IPS-11a (cell line): Measurements from ENCODE around the gene CASS4.
"Not testable (repeated sequence)": the region's sequence is repeated elsewhere in the genome, so short reads cannot be mapped to it uniquely, and the experiment has no call there.

Experiments used
- H3K4me3 ChIP-seq: one replicate; pipeline ENCODE4 v1.5.1; 2013; ENCODE audit warnings: low read depth, low read length, control low read depth

CASS4 gene

DNA sequence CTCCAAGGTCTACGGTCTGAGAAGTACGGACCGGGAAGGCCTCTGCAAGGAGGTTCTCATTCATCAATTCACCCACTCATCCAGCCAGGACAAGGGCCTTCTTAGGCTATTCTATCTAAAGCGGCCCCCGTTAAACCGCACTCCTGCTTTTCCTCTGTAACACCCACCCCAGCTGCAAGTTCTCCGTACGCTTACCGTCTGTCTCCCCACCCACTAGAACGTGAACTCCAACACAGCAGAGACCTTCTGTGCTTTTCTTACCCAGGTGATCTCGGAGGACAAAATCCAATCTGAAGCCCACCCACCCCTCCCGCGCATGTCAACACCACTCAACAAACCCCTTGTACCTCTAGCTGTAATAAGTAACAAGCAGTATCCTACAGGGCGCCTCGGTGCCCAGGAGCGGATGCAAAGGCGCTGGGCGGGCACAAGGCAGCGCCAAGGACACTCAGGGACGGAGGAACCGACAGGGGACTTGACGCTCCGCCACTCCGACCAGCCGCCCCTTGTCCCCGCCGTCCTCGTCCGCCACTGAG is 20.4 kb upstream of the CASS4 start:
- peak overlapping the region; percentile 97 for H3K4me3 ChIP-seq

DNA sequence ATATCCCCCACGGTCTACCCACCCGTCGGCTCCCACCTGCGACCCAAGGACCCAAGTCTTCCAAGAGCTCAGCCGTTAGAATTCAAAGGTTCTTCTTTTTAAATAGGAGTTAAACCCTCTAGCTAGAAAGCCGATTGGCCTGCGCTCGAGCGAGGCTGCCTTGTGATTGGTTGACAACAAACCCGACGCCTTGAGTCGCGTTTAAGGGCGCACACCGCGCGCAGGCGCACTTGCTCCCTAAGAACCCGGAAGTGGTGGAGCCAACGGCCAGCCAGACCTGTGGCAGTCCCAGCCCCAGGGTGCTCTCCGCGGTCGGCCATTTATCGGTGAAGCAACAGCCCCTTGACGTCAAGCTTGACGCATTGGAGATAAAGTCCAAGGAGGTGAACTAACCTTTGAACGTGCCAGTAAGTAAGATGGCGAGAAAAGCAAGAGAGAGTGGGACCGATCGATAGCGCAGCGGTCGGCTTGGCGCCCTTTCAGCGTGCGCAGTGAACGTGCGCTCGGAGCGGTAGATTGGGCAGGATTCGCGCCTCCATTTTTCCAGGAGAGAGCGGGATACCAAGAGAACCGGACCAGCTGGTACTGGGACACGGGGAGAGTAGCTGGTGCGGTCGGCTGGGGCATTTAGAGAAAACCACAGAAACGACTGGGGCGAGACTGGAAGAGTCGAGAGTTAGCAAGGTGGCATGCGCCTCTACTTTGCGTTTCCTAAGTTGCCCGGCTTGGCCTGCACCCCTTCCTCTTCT is 19.8 kb upstream of the CASS4 start, which contains the start of the genes AURKA and CSTF1:
TSS of gene AURKA (minus strand) at position 84 of the 749 bp plus-strand sequence. CDS start 4,018 bp downstream, outside the sequence.
TSS of gene CSTF1 (plus strand) at position 514 of the 749 bp plus-strand sequence. CDS start 2,908 bp downstream, outside the sequence.
- H3K4me3 ChIP-seq: peak within 1 kb of the TSS; percentile 97

DNA sequence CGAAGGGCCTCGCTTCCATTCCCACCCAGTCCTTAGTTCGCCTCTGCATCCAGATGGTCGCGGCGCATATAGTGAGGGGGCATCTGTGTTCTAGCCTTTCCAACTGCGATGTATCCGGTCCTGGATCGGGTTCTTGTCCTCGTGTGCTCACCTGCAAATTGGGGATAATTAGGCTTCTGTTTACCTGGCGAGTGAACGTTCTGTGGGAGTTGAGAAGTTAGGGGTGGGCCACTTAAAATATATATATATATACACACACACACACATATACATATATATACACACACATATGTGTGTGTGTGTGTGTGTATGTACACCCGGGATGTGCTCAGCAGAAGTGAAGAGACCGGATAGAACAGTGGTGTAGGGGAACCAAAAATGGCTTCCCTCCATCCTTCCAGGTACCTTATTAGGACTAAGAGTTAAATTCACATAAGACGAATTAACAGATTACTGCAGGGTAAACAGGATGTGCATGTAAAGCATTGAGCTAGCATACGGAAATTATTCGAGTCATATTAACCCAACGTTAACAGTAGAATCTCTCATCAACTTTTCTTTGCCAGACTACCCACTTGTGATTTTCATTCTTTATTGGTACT is 19.1 kb upstream of the CASS4 start:
- H3K4me3 ChIP-seq: peak overlapping the region; percentile 97

DNA sequence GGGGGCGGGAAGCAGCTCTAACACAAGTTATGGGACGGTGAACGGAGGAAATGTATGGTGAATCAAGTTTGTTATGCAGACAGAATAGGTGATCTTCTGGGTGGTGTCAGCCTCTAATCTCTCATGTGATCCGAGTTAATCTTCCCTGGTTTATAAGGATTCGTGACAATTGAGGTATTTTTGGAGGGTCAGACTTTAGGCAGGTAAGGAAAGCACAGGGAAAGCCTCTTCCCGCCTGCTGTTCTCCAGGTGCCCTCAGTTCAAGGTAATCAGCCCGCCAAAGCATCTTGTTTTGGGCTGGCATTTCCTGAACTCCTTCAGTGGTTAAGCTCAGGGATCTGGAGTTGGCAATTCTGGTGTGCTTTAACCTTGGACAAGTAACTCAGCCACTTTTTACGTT is 18.4 kb upstream of the CASS4 start:
- peak overlapping the region; percentile 97 for H3K4me3 ChIP-seq

DNA sequence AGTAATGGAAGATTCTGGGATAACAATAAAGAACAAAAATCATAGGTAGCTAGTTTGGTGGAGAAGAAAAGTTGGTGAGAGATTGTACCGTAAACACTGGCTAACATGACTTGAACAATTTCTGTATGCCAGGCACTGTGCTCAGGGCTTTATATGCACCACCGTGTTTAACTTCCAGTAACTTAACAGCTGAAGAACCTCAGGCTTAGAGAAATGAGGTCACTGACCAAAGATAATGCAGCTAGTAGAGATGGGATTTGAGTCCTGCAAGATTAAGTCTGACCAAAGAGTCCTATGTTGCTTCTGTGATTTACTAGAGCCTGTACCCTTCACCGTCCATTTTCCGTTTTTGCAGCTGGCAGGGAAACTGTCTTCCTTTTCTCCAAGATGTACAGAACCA is 16.9 kb upstream of the CASS4 start:
- H3K4me3 ChIP-seq: no peak overlapping the region

DNA sequence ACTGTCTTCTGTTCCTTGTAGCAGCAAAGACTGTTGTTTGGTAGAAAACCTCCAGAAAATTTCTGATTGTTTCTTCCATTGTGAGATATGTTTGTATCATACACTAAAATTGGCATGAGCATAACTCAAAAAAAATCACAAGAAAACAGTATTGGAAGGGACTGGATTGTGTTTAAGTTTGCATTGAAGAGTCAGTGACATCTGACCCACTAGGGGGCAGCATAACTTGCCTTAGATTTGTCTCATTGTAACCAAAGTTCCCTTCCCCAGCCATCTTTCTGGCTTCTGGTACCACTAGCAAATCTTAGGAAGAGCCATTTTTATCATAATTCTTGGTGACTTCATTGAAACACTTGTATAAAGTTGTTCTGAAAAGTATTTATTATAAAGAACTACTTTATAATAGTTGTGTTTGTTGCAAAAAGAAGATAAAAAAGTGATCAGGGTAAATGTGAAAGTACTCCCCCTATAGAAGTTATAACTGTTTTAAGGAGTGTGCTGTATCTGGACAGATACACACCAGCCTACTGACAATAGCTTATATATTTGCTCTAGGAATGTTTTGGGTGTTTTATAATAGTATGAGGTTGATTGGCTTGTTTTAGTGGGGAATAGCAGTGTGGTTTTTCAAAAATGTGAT is 11.9 kb upstream of the CASS4 start:
- H3K4me3 ChIP-seq: no peak overlapping the region

DNA sequence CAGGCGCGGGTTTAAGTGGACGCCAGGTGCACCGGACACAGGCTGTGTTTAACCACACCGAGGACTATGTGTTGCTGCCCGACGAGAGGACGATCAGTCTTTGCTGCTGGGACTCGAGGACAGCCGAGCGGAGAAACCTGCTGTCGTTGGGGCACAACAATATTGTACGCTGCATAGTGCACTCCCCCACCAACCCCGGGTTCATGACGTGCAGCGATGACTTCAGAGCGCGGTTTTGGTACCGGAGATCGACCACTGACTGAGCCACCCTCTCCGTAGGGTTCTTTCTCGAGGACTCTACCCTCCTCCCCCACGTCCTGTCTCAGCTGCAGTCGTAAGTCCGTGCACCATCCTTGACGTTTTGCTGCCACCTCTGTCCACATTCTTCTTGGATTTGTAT is 8.6 kb upstream of the CASS4 start:
- H3K4me3 ChIP-seq: no peak overlapping the region

DNA sequence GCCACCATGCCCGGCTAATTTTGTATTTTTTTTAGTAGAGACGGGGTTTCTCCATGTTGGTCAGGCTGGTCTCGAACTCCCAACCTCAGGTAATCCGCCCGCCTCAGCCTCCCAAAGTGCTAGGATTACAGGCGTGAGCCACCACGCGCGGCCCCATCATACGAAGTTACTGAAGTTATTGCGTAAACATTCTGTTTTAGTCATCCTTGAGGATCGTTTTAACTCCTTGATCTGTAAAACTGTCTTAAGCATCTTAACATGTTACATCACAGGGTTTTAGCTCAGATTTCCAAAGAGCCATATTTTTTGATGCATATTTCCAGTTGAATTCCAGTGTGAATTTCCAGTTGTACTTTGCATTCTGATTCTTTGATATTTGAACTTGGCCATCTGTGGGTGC is 6.7 kb upstream of the CASS4 start:
- H3K4me3 ChIP-seq: not testable (repeated sequence)

DNA sequence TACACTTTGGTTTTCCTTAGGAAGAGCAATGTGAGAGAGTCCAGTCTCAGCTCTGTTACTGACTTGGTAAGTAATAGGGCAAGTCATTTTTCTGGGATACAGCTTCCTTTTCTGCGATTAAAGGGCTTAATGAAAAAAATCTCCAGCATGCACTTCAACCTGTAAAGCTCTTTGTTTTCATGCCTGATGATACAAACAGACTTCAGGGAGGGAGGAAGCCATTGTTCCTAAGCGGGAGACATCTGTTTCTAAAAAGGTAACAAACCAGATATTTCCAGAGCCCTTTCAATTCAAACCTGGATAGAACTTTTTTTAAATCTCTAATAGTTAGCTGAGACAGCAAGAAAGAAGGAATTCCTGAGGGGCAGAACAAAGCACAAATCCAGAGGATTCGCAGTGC is 5.2 kb upstream of the CASS4 start:
- no peak overlapping the region for H3K4me3 ChIP-seq

DNA sequence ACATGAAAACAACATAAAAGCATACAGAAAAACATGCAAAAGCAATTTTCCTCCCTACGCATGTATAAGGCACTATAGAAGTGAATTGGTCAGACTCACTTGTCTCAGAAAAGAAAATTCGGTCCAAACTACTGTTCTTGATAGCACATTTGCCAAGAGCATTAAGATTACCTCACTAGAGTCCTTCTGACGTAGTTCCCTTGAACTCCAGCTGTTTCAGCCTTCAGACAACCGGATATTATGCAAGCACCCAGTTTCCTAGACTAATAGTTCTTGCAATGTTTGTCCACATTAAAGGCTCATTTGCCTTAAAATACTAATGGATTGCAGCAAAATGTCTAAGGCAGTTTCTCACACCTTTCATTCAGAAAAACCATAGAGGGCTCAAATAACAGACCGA is 2.5 kb upstream of the CASS4 start:
- H3K4me3 ChIP-seq: no peak overlapping the region

DNA sequence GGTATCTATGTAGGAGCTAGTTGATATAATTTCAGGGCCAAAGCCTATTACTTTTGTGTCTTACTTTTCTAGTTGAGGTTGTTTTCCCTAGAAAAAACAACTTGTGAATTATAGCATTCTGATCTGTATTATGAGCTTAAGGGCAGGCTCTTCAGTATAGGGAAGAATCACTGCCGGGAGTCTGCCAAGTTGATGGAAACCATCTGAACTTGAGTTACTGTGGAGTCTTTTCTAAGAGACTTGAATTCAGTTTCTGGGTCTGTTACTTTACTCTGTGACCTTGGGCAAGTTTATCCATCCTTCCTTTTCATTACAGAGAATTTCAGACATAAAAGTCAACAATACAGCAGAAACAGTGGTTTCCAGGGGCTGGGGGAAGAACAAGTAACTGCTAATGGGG is 2.1 kb upstream of the CASS4 start:
- no peak overlapping the region for H3K4me3 ChIP-seq

DNA sequence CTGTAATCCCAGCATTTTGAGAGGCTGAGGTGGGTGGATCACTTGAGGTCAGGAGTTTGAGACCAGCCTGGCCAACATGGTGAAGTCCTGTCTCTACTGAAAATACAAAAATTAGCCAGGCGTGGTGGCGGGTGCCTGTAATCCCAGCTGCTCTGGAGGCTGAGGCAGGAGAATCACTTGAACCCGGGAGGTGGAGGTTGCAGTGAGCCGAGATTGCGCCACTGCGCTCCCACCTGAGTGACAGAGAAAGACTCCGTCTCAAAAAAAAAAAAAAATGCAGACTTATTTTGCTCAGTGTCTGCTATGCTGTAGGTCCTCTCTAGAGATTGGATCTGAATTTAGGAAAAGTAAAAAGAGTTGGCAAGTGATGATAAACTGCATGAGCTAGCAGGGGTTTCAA is 773 bp upstream of the CASS4 start:
- not testable (repeated sequence) for H3K4me3 ChIP-seq

DNA sequence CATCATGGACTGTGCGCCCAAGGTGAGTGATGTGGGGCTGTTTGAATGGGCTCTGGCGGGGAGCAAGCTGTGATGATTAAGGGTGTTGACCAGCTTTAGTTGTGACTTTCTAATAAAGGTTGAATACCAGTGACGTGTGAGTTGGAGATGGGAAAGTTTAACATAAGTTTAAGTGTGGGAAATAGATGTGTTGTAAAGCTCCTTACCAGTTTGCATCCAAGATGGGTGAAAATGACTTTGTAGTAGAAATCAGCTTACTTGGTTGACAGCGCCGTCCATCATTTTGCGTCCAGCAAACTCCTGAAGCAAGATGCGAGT is 372 bp downstream of the CASS4 start:
- H3K4me3 ChIP-seq: no peak overlapping the region

DNA sequence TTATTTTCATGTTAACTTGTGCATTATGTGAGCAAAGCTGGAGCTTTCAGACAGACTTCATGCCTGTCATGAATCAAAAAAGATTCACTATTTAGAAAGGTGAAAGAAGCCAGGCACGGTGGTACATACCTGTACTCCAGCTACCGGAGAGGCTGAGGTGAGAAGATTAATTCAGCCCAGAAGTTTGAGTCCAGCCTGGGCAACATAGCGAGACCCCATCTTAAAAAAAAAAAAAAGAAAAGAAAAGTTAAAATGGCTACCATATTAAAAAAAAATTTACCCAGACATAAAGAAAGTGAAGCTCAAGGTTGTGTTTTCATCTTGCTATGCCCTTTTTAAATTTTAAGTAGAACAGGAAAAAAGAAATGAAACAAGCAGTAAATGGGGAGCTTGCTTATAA is 889 bp downstream of the CASS4 start:
- no peak overlapping the region for H3K4me3 ChIP-seq

DNA sequence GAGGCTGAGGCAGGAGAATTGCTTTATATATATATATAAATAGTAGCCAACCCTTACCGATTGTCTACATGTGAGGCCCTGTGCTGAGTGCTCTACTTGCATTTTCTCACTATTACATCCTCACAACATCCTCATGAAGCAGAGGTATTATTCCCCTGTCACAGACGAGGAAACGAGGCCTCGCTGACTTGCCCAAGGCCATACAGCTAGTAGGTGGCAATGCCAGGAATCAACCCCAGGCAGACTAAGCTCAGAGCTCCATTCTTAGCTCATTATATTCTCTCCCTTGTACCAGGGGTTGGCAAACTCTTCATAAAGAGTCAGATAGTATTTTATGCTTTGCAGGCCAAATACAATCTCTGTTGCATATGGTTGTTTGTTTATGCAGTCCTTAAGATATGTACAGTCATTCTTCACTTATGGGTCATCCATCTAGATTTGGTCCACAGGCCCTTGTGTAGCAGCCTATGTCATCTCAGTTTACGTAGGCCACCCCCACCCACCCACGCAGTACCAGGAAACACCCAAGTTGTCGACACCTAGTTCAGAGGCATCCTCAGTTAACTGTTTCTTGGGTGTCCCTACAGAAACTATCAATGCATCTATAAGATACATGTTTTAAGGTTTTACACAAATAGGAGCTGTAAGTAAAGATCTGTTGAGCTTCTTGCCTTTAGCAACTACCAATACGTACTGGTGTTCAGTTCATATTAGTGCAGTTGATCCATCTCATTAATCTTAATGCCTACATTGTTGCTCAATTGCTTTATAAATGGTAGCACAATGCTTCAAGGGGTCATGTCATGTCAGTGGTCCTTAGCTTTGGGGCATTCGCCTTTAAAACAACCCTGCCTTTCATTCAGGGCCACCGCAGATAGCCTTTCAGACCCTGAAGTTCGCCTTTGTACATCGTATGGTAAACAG is 3.0 kb downstream of the CASS4 start:
- no peak overlapping the region for H3K4me3 ChIP-seq

DNA sequence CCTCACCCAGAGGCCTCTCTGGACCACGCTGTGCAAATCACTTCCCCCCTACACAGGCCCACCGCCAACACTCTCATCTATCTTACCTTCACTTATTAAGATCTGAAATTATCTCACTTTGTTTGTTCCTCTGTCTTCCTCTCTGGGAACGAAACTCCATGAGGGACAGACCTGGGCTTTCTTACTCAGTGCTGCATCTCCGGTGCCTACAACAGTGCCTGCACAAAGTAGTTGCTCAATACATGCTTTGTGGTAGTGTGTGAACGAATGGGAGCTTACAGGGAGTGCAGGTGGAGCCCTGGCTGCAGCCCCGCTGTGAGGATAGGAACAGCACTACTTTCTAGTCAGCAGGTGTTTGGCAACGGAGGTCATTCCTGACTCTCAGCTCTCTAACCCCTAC is 5.3 kb downstream of the CASS4 start:
- no peak overlapping the region for H3K4me3 ChIP-seq

DNA sequence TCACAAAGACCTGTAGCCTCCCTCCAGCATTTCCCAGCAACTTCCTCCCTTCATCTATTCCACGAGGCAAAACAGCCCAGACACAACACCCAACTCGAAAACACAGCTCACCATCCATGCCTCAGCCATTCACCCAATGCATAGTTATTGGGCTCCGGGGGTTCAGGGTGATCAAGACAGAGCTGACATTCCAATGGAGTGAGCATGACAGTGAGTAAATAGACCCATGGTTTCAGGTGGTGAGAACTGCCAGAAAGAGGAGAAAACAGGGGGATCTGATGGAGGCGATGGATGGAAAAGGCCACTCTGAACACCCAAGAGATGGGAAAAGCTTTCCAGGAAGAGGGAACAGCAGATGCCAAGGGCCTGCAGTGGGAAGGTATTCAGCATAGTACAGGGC is 5.9 kb downstream of the CASS4 start:
- H3K4me3 ChIP-seq: no peak overlapping the region

DNA sequence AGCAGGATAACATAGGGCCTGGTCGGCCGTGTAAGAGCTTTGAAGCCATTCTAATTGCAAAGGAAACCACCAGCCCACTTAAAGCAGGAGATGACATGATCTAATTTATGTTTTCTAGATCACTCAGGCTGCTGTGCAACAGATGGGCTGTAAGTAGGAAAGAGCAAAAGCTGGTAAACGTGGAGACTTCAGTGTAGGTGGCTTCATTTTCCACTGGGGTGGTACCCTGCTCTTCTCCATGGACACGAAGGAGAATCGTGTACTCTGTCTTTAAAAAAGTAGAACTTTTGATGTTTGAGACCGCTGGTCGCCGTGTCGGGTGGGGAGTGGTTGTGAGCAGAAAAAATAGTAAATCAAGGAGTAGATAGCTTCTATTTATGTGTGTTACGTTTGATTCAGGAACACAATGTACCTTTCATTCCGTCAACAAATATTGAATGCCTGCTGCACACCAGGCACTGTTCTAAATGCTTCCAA is 6.4 kb downstream of the CASS4 start:
- H3K4me3 ChIP-seq: no peak overlapping the region

DNA sequence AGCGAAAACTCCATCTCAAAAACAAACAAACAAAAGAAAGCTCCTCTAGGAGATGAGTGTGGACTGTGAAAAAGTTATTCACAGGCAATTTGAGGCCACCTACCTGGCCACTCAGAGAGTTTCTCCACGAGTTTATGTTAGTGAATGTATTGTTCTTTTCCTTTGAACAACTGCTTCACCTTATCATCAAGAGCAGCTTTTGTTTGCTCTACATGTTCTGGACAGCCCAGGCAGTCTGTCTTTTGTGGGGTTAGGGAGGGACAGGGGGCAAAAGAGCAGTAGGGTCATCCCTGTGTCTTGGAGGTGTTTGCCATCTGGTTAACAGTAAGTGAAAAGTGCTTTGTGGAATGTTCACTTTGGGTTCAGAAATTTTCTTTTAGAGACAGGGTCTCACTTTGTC is 8.0 kb downstream of the CASS4 start:
- no peak overlapping the region for H3K4me3 ChIP-seq

DNA sequence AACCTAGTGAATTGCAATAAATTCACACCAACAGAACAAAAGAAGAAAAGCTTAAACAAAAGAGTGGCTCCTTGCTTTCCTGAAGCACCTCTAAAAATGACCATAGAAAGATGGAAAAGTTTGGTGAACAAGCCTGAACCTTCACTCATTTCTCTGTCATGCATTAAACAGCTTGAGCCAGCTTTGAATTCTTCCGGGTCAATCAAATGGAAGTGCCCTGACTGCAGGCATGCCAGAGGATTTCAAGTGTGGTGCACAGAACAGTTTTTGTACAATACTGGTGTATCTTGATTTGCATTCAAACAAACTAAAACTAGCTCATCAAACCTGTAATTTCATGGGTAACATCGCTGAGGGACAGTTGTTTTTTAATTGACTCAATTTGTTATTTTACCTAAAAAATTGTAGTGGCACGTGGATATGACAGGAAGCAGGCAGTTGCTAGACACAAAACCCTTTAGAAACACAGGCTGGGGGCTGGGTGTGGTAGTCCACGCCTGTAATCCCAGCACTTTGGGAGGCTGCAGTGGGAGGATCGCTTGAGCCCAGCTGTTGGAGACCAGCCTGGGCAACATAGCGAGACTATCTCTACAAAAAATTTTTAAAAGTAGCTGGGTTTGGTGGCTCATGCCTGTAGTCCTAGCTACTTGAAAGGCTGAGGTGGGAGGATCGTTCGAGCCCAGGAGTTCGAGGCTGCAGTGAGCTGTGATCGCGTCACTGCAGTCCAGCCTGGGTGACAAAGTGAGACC is 9.1 kb downstream of the CASS4 start:
- H3K4me3 ChIP-seq: no peak overlapping the region
